HuH-7 (cell line): ENCODE results near the gene GPN2.
"Not testable (repeated sequence)": the region's sequence is repeated elsewhere in the genome, so short reads cannot be mapped to it uniquely, and the experiment has no call there.

ENCODE experiments used
- DNase-seq: peaks from one replicate; pipeline ENCODE4 v3.0.0; 2011; ENCODE audit warnings: low spot score

GPN2 gene

GRCh38 chr1:26857473-26858060, 32.5 kb downstream of the GPN2 start:
- no peak for DNase-seq

DNA sequence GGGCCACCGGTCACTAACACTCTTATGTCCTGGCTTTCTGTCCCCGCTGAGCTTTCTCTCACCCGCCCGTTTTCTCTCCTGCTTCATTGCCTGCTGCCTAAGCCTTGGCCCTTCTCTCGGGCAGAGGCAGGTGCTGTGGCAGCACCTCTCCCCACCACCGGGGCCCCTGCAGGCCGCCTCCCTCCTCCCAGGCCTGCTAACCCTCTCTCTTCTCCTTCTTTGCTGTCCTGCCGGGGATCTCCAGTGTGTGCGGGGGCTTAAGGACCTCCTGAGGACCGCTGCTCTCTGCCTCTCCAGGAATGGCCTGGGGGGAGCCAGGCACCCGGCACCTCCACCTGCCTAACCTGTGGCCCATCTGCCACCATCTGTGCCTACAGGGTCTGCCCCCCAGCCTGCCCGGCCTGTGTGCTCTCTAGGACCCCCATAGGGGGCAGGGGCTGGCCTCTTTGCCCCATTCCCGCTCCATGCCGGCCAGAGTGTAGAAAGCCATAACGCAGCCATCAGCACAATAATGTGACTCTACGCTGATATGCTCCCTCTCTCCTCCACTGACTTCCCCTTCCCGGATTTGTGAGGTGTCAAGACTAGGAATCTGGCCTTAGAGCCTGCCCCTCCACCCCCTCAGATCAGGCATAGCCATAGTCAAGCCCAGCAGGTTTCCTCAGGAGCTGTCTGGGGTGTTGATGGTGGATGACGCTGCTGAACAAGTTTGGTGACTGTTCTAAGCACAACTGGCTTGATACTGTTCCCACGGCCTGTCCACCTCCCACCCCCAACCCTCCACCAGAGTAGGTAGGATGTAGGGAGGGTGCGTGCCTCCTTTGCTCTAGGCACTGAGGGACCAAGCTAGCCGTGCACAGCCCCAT, 33.2 kb downstream of the GPN2 start:
- DNase-seq = no peak

- no peak for DNase-seq
Measured at GRCh38 chr1:26856181-26856580, 33.9 kb downstream of the GPN2 start.

DNA sequence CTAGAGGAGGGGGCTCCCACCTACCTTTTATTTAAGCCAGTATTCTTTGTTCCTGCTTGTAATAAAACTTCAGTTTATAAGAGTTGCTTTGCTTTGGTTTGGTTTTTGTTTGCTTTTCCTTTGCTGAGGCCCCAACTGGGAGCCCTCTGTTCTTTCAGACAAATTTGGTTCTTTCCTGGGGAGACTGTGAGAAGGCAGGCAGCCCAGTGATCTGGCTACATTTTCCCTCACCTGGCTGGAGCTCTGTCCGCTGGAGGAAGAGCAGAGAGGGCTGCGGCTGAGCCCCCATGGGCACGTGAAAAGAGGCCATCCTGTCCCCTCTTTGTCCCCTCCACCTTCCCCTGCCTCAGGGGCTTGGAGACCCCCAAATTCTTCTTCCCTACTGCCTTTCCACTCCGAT, 34.4 kb downstream of the GPN2 start:
- DNase-seq = no peak

GRCh38 chr1:26854906-26855305, 35.2 kb downstream of the GPN2 start:
- DNase-seq = no peak

DNA sequence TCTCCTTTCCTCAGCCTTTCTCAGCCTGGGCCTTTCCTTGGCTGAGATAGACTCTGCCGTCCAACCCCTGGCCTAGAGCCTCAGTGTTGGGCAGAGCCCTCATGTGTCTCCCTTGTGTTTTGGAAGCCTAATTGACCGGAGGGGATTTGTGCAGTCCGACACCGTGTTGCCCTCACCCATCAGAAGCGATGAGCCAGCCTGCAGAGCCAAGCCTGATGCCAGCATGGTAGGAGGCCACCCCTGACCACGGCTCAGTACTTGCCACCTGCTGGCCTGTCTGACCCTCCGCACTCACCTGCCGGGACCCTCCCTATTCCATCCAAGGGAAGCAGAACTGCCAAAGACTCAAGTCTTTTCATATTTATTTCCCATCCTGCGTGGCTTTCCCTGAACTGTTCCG, 36.5 kb downstream of the GPN2 start:
- no peak for DNase-seq

DNA sequence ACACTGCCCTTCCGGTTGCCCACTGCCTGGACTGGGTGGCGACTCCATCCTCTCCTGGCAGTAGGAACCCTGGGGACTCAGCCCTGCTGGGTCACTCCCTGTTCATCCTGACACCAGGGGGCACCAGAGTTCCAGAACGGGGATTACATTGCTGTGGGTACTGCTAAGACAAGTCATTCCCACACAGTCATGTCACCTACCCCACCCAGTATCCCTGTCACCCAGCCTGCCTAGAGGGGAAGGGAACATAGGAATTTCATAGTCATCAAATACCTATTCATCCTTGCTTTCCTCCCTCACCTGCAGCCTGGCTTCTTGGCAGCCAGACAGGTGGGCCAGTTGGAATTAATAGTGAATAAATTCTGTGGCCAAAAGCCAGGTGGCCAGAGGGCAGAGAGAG, 36.9 kb downstream of the GPN2 start:
- peak; percentile 93 for DNase-seq

DNA sequence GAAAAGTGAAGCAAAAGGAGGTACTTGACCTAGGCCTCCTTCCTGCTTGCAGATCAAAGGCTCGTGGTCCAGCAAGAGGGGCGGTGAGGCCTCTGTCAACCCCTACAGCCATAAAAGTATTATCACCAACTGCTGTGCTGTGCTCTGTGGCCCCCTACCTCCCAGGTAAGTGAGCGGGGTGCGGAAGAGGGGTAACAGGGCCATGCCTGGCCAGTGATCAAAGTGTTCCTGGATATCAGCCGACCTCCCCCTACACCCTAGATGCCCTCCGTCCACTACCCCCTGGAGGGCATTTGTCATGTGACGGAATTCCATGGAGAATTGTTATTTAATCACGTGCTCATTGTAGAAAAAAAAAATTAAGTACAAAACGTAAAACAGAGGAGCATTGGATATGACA, 37.4 kb downstream of the GPN2 start:
- no peak for DNase-seq

- no peak for DNase-seq
Measured at GRCh38 chr1:26851106-26851684, 38.9 kb downstream of the GPN2 start.

DNA sequence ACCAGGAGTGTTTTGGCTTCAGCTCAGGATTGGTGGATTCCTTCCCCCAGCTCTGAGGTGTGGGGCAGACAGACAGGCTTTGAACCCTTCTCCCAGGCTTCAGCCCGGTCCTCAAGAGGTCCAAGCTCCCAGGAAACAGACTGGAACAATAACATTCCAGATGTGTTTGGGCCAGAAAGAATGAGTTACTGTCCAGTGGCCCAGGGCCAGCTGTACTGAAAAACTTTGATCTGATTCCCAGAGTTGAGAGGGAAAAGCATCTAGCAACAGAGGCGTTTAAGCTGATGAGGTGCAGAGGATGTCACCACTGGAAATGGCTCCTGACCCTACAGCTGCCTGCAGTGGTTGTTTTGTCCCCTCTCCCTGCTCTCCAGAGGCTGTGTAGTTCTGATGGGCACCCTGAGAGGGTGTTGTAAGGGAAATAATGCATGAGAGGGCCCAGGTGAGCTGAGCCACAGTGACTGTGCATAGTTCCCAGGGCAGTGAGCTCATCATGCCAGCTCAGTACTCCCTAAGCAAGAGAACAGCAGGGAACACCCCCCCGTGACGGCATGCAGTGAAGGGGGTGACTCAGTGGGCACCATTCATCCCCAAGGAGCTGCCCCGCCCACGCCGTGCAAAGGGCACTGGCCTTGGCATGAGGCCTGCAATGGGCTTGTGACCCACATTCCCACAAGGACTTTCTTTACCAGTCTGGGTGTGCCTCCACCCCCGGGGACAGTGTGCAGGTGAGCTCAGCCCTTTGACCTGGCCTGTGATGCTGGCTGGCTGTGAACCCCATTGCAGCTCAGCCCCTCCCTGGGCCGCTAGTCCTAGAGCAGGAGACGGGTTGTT, 40.9 kb downstream of the GPN2 start:
- DNase-seq = no peak

DNA sequence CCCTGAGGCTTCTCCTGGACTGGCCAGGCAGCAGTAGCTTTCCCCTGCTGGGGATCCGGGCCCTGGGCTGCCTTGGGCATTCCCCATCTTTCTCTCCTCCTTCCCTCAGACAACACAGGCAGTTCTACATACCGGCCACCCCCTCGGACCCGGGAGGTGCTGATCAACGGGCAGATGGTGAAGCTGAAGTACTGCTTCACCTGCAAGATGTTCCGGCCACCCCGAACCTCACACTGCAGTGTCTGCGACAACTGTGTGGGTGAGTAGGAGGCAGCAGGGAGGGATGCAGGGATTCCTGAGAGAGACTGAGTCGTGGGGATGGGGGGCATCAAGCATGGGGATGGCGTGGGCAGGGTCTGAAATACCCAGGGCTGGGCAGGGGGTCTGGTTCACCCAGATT, 41.6 kb downstream of the GPN2 start:
- DNase-seq = no peak

- DNase-seq = not testable (repeated sequence)
Measured at GRCh38 chr1:26847826-26848225, 42.3 kb downstream of the GPN2 start.

GRCh38 chr1:26844424-26845196, 45.5 kb downstream of the GPN2 start:
- DNase-seq = no peak

DNA sequence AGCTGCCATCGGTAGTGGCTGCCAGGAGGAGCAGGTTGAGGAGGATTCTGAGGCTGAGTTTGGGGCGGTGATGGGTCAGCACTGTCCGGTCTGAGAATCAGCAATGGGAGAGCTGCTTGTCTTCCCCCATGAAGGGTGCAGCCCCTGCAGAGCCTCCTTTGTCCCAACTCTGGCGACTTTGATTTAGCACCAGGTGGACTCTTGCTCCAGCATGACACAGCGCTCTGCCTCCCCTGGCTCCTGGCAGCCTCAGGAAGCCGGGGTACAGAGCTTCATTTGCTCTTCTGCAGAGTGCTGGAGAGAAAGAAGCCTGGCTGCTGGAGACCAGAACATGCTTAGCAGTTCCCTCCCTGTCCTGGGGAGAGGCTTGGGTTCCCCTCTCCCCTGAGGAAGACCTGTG, 50.3 kb downstream of the GPN2 start:
- no peak for DNase-seq

DNA sequence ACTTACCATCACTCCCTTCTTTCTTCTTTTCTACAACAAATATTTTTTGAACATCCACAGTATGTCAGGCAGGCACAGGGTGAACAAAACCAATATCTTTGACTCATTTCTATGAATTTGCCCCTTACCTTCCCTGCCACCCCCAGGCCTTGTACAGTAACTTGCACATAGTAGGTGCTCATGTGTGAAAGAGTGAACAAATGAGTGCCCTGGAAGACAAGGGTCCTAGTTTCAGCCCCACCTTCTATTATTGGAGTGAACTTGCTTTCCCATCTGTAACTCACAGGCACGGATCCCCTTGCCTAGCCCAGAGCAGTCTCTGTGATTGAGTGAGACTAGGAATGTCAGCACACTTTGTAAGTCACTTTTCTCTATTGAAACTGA, 50.8 kb downstream of the GPN2 start:
- no peak for DNase-seq

DNA sequence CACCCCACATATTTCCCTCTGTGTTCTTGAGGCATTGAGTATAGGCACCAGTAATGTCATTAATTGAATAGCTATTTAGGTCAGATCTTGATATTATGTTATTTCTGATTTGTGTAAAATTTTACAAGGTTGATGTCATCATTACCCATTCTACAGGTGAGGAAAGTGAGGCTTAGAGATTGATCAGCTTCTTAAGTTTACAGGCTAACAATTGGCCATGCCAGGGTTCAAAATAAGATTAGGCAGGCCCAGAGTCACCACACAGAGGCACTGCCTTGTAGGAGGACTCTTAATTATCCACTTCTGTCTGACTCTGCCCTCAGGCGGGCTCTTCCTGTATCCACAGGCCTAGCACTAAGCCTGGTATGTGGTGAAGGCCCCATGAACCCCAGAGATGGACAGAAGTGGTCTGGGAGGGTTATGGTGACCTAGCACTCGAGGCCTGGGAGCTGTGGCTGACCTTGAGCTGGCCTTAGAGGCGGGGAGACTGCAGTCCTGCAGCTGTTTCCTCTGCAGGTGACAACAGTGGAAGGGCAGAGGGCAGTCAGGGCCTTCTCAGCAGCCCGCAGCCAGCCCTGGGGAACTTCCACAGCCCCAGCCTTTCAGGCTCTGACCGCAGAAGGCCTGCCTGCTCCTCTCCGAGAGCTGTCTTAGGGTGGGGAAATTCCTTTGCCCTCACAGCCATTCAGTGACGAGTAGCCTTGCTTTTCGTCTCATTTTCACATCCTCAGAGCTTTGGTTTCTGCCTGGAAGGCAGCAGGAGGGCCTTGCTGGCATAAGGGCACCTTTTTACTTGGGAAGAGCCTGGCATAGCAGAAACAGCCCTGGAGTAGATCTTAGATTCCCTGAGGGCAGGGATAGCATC, 51.4 kb downstream of the GPN2 start:
- DNase-seq = no peak

DNA sequence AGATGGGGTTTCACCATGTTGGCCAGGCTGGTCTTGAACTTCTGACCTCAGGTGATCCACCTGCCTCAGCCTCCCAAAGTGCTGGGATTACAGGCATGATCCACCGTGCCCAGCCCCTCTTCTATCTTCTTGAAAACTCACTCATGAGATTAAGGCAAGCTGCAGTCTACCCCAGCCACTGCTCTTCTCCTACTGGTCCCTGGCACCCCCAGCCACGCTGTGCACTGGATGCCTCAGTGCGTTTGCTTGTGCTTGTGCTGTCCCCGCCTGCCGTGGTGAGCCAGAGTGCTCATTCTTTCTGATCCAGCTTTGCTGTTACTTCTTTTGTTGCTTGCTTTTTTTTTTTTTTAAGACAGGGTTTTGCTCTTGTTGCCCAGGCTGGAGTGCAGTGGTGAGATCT, 52.4 kb downstream of the GPN2 start:
- DNase-seq = not testable (repeated sequence)

GRCh38 chr1:26833432-26834405, 56.4 kb downstream of the GPN2 start:
- no peak for DNase-seq

GRCh38 chr1:26832249-26832960, 57.7 kb downstream of the GPN2 start:
- no peak for DNase-seq
